Measurements from ENCODE around the gene ACTL7B. TPM values are rescaled to one million over a fixed set of nuclear protein-coding genes. Genes with fewer than 3 reads are reported as not detected.

ACTL7B gene
- total RNA-seq, 1 experiment from 2014 or later: not detected

GRCh38 chr9:108860764-108861163 lies 5.0 kb upstream of the ACTL7B start (continued):
- no peak for TF ChIP-seq IRF1 (CRISPR knock-in tag; IDR thresholded peaks at IDR 0.05)
- TF ChIP-seq GABPB1 (CRISPR knock-in tag; IDR thresholded peaks at IDR 0.05): no peak
- TF ChIP-seq, protein P1, sequence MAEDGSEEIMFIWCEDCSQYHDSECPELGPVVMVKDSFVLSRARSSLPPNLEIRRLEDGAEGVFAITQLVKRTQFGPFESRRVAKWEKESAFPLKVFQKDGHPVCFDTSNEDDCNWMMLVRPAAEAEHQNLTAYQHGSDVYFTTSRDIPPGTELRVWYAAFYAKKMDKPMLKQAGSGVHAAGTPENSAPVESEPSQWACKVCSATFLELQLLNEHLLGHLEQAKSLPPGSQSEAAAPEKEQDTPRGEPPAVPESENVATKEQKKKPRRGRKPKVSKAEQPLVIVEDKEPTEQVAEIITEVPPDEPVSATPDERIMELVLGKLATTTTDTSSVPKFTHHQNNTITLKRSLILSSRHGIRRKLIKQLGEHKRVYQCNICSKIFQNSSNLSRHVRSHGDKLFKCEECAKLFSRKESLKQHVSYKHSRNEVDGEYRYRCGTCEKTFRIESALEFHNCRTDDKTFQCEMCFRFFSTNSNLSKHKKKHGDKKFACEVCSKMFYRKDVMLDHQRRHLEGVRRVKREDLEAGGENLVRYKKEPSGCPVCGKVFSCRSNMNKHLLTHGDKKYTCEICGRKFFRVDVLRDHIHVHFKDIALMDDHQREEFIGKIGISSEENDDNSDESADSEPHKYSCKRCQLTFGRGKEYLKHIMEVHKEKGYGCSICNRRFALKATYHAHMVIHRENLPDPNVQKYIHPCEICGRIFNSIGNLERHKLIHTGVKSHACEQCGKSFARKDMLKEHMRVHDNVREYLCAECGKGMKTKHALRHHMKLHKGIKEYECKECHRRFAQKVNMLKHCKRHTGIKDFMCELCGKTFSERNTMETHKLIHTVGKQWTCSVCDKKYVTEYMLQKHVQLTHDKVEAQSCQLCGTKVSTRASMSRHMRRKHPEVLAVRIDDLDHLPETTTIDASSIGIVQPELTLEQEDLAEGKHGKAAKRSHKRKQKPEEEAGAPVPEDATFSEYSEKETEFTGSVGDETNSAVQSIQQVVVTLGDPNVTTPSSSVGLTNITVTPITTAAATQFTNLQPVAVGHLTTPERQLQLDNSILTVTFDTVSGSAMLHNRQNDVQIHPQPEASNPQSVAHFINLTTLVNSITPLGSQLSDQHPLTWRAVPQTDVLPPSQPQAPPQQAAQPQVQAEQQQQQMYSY (CRISPR knock-in tag; IDR thresholded peaks at IDR 0.05): no peak
- no peak for TF ChIP-seq FOXP1 (CRISPR knock-in tag; IDR thresholded peaks at IDR 0.05; ENCODE audit: borderline replicate concordance)
- no peak for TF ChIP-seq ELF4 (CRISPR knock-in tag; IDR thresholded peaks at IDR 0.05; ENCODE audit: low read depth)
- no peak for TF ChIP-seq ZNF425 (CRISPR knock-in tag; conservative IDR thresholded peaks at IDR 0.05)
- no peak for TF ChIP-seq FOXJ3 (CRISPR knock-in tag; IDR thresholded peaks at IDR 0.05; ENCODE audit: borderline replicate concordance)
- TF ChIP-seq HMGXB4 (CRISPR knock-in tag; IDR thresholded peaks at IDR 0.05): no peak
- no peak for TF ChIP-seq NR3C1 (CRISPR knock-in tag; conservative IDR thresholded peaks at IDR 0.05; ENCODE audit: low read depth)
- TF ChIP-seq NR1H2 (CRISPR knock-in tag; IDR thresholded peaks at IDR 0.05): no peak

DNA sequence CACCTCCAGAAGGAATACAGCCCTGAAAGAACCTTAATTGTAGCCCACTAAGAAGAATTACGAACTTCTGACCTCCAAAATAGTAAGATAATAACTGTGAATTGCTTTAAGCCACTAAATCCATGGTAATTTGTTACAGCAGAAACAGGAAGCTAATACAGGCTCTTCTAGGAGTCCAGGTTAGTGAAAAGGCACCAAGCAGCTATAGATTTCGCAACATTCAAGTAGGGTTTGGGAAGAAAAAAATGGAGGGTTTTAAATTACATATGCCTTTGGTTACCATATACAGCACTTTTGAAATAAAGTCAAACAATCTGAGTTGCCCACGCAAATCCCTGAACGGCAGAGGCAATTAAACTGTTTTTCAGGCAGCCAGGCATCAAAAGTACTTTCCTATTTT lies 4.6 kb upstream of the ACTL7B start:
- Mint-ChIP-seq H3K27ac (no peak overlapping the region), H3K9me3 (no peaks in the 10 kb centered on the region), H3K4me1 (no peaks in the 10 kb centered on the region), H3K4me3 (no peak overlapping the region), H3K36me3 (no peaks in the 10 kb centered on the region), H3K27me3 (ENCODE audit: low read depth) (no peaks in the 10 kb centered on the region)
- ATAC-seq (no peak), DNase-seq (ENCODE audit: low spot score) (no peak)
- TF ChIP-seq ZNF317 (CRISPR knock-in tag; IDR thresholded peaks at IDR 0.05; ENCODE audit: borderline replicate concordance, low read depth): no peak
- TF ChIP-seq MAX (CRISPR knock-in tag; IDR thresholded peaks at IDR 0.05): no peak
- POLR2A ChIA-PET: no interaction called here
- CTCF ChIA-PET: no interaction called here

DNA sequence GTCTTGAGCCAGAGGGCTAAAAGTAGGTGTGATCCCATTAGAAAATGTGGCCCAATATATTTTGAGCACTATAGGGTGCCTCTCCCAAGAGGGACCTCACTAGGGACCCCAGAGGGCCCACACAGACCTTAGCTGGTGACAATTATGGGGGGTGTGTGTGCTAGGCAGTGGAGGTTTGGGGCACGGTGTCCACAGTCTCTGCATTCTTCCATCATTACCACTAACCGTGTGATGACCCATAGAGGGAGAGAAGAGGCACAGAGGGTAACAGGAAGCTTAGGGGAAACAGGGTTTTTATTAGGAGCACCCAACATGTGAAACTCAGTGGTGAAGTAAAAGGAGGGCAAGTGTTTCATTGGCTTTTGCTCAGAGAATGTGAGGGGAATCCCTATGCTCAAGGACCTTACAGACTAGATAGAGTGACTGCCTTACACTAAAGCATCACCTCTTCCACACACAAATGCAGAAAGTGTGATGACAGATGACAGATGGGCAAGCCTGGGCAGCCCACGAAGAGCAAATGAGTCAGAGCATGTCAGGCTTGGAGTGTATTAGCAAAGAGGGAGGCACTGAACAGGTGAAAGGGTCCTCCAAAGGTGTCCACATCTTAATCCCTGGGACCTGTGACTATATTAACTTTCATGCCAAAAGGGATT lies 3.8 kb upstream of the ACTL7B start:
- ATAC-seq (no peak), DNase-seq (ENCODE audit: low spot score) (no peak)
- CTCF ChIA-PET: no interaction called here
- Mint-ChIP-seq H3K9me3 (no peaks in the 10 kb centered on the region), H3K27me3 (ENCODE audit: low read depth) (no peaks in the 10 kb centered on the region), H3K27ac (no peak overlapping the region), H3K4me1 (no peaks in the 10 kb centered on the region), H3K4me3 (no peak overlapping the region), H3K36me3 (no peaks in the 10 kb centered on the region)
- POLR2A ChIA-PET: no interaction called here
- no peak for TF ChIP-seq MYBL2 (CRISPR knock-in tag; IDR thresholded peaks at IDR 0.05)
- TF ChIP-seq ZNF317 (CRISPR knock-in tag; IDR thresholded peaks at IDR 0.05; ENCODE audit: borderline replicate concordance, low read depth): no peak
- TF ChIP-seq NR1H2 (CRISPR knock-in tag; IDR thresholded peaks at IDR 0.05): no peak
- no peak for TF ChIP-seq NR2C2 (CRISPR knock-in tag; IDR thresholded peaks at IDR 0.05)
- TF ChIP-seq SMAD3 (CRISPR knock-in tag; IDR thresholded peaks at IDR 0.05; ENCODE audit: borderline replicate concordance): no peak
- no peak for TF ChIP-seq ZBTB21 (CRISPR knock-in tag; IDR thresholded peaks at IDR 0.05; ENCODE audit: borderline replicate concordance)
- no peak for TF ChIP-seq CREB1 (CRISPR knock-in tag; IDR thresholded peaks at IDR 0.05)
- no peak for TF ChIP-seq MXD4 (CRISPR knock-in tag; IDR thresholded peaks at IDR 0.05; ENCODE audit: borderline replicate concordance)
- TF ChIP-seq RORB (CRISPR knock-in tag; IDR thresholded peaks at IDR 0.05): no peak
- TF ChIP-seq TP53 (CRISPR knock-in tag; IDR thresholded peaks at IDR 0.05): no peak
- TF ChIP-seq JAZF1 (CRISPR knock-in tag; IDR thresholded peaks at IDR 0.05): no peak
- TF ChIP-seq CTCF (IDR thresholded peaks at IDR 0.05): no peak
- no peak for TF ChIP-seq KAT7 (CRISPR knock-in tag; IDR thresholded peaks at IDR 0.05; ENCODE audit: borderline replicate concordance)
